Loucy (cell line): ENCODE data around the gene TACC2.

ENCODE experiments used
- CTCF ChIP-seq: fragments of 200-600 bp; sonication (generic); conservative IDR thresholded peaks from 2 replicates; pipeline ENCODE4 v1.5.1; 2014; ENCODE audit warnings: mild to moderate bottlenecking, antibody characterized with exemption, low read length
- EZH2phosphoT487 ChIP-seq: fragments of 200-600 bp; IDR thresholded peaks from 2 replicates; pipeline ENCODE4 v1.6.1; 2018; ENCODE audit warnings: antibody characterized with exemption, mild to moderate bottlenecking, moderate library complexity, borderline replicate concordance

DNA sequence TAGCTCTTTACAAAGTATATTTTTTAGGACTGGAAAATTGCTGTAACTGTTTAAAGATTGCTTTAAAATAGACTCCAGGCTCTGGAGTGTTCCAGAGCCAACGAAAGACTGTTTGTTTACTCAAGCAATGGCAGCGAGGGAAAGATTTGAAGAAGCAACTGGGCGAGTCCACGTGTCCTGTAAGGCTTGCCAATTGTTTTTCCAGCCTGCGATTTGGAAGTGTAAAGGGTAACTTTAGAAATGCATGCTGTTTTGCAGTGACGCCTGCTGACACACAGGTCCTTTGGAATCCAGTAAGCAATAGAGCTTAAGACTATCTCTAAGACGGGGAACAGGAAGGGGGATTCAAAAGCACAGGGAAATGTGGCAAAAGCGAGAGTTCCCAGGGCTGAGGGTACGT is 55.8 kb downstream of the TACC2 start:
- TF ChIP-seq CTCF (no peak), EZH2phosphoT487 (no peak)
